ENCODE measurements around the gene PGAP3. TPM values are rescaled to one million over a fixed set of nuclear protein-coding genes. Genes with fewer than 3 reads are reported as not detected.

Gene PGAP3
- total RNA-seq, 1 experiment from 2014 or later, result 20.2 TPM

GRCh38 chr17:39694593-39694992 lies 6.7 kb upstream of the PGAP3 start:
- no peaks in the 10 kb centered on the region for H4K20me1 ChIP-seq (ENCODE audit: insufficient read depth, low read depth, low read length)
- H2AFZ ChIP-seq (ENCODE audit: low read length), result no peak overlapping the region
- H3K4me2 ChIP-seq (ENCODE audit: low read depth, low read length, poor library complexity, severe bottlenecking), result no peak overlapping the region

DNA sequence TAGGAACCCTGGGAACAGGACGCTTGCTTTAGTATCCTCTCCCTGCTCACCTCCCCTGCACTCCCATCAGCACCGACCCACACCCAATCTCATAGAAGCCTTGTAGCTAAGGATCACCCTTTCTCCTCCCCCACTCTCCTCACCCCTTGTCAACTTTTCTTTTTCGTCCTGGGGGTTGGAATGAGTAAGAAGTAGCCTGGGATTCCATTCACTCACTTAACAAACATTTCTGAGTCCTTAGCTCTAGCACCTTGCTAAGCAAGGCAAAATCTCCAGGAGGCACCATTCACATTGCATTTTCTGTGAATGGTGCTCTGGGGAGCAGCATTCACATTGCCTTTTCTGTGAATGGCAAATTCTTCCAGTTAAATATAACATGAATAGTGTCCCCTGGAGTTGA lies 1.1 kb upstream of the PGAP3 start:
- no peaks in the 10 kb centered on the region for H3K27me3 ChIP-seq (ENCODE audit: low read length)
- no peaks in the 10 kb centered on the region for H4K20me1 ChIP-seq (ENCODE audit: insufficient read depth, low read depth, low read length)
- no peak overlapping the region for H2AFZ ChIP-seq (ENCODE audit: low read length)
- H3K9ac ChIP-seq (ENCODE audit: low read length), result peak overlapping the region; percentile 79
- peak overlapping the region; percentile 81 for H3K27ac ChIP-seq (ENCODE audit: low read length)
- H3K4me3 ChIP-seq (ENCODE audit: low read length), result peak overlapping the region; percentile 84
- no peaks in the 10 kb centered on the region for H3K79me2 ChIP-seq (ENCODE audit: low read length)
- peak overlapping the region; percentile 96 for H3K4me2 ChIP-seq (ENCODE audit: low read depth, low read length, poor library complexity, severe bottlenecking)
- DNase-seq, result no peak
- no peaks in the 10 kb centered on the region for H3K9me3 ChIP-seq (ENCODE audit: low read length)
- peaks cover 20% of the 10 kb centered on the region for H3K4me1 ChIP-seq (ENCODE audit: low read length)
- no peaks in the 10 kb centered on the region for H3K9me2 ChIP-seq (replicated peaks; ENCODE audit: insufficient read depth, low read length)
- no peaks in the 10 kb centered on the region for H3K36me3 ChIP-seq (ENCODE audit: insufficient read depth, low read length)

More at GRCh38 chr17:39694593-39694992, 6.7 kb upstream of the PGAP3 start:
- no peak overlapping the region for H3K27ac ChIP-seq (ENCODE audit: low read length)
- H3K4me1 ChIP-seq (ENCODE audit: low read length), result no peaks in the 10 kb centered on the region
- H3K27me3 ChIP-seq (ENCODE audit: low read length), result no peaks in the 10 kb centered on the region
- no peaks in the 10 kb centered on the region for H3K36me3 ChIP-seq (ENCODE audit: insufficient read depth, low read length)
- no peak overlapping the region for H3K9ac ChIP-seq (ENCODE audit: low read length)
- no peak for DNase-seq
- no peak overlapping the region for H3K4me3 ChIP-seq (ENCODE audit: low read length)
- H3K9me2 ChIP-seq (replicated peaks; ENCODE audit: insufficient read depth, low read length), result no peaks in the 10 kb centered on the region
- no peaks in the 10 kb centered on the region for H3K79me2 ChIP-seq (ENCODE audit: low read length)
- no peaks in the 10 kb centered on the region for H3K9me3 ChIP-seq (ENCODE audit: low read length)

GRCh38 chr17:39688475-39688835 lies 598 bp upstream of the PGAP3 start:
- Histone ChIP-seq H3K36me3 (ENCODE audit: insufficient read depth, low read length) (no peaks in the 10 kb centered on the region), H3K9ac (ENCODE audit: low read length) (peak overlapping the region; percentile 79), H3K4me3 (ENCODE audit: low read length) (peak overlapping the region; percentile 84), H3K9me2 (replicated peaks; ENCODE audit: insufficient read depth, low read length) (no peaks in the 10 kb centered on the region), H3K79me2 (ENCODE audit: low read length) (no peaks in the 10 kb centered on the region), H3K27ac (ENCODE audit: low read length) (peak overlapping the region; percentile 81), H3K9me3 (ENCODE audit: low read length) (no peaks in the 10 kb centered on the region), H3K4me1 (ENCODE audit: low read length) (peaks cover 20% of the 10 kb centered on the region), H3K4me2 (ENCODE audit: low read depth, low read length, poor library complexity, severe bottlenecking) (peak overlapping the region; percentile 96), H4K20me1 (ENCODE audit: insufficient read depth, low read depth, low read length) (no peaks in the 10 kb centered on the region), H2AFZ (ENCODE audit: low read length) (peak overlapping the region; percentile 23; the same call in 1 of the 2 replicates), H3K27me3 (ENCODE audit: low read length) (no peaks in the 10 kb centered on the region)
- DNase-seq, result no peak

DNA sequence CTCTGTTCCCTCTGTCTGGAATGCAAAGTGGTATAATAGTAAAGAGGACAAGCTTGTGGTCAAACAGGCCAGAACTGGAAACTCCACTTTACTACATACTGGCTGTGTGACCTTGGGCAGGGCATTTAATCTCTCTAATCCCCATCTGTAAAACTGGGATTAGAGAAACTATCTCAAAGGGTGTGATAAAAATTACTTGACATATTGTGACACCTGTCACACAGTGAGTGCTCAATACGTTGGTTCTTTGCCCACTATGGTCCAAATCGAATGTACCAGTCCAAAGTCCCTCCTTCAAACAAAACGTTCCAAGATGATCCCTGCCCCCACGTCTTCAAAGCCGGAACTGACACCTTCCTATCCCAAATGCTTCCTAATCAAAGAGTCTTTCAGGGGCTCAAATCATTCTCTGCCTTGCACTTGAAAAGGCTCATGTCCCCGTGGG lies 734 bp downstream of the PGAP3 start:
- peak overlapping the region; percentile 84 for H3K4me3 ChIP-seq (ENCODE audit: low read length)
- H3K27me3 ChIP-seq (ENCODE audit: low read length), result no peaks in the 10 kb centered on the region
- no peak for DNase-seq
- peak overlapping the region; percentile 81; the same call in 1 of the 2 replicates for H3K27ac ChIP-seq (ENCODE audit: low read length)
- H4K20me1 ChIP-seq (ENCODE audit: insufficient read depth, low read depth, low read length), result no peaks in the 10 kb centered on the region
- no peaks in the 10 kb centered on the region for H3K9me3 ChIP-seq (ENCODE audit: low read length)
- no peaks in the 10 kb centered on the region for H3K79me2 ChIP-seq (ENCODE audit: low read length)
- H3K4me2 ChIP-seq (ENCODE audit: low read depth, low read length, poor library complexity, severe bottlenecking), result peak overlapping the region; percentile 96
- peaks cover 20% of the 10 kb centered on the region for H3K4me1 ChIP-seq (ENCODE audit: low read length)
- peak overlapping the region; percentile 79 for H3K9ac ChIP-seq (ENCODE audit: low read length)
- no peaks in the 10 kb centered on the region for H3K36me3 ChIP-seq (ENCODE audit: insufficient read depth, low read length)
- no peaks in the 10 kb centered on the region for H3K9me2 ChIP-seq (replicated peaks; ENCODE audit: insufficient read depth, low read length)
- peak overlapping the region; percentile 29; the same call in 1 of the 2 replicates for H2AFZ ChIP-seq (ENCODE audit: low read length)

- Histone ChIP-seq H3K4me1 (ENCODE audit: low read length) (peaks cover 32% of the 10 kb centered on the region), H3K9me2 (replicated peaks; ENCODE audit: insufficient read depth, low read length) (no peaks in the 10 kb centered on the region), H3K9me3 (ENCODE audit: low read length) (no peaks in the 10 kb centered on the region), H3K4me2 (ENCODE audit: low read depth, low read length, poor library complexity, severe bottlenecking) (no peak overlapping the region), H2AFZ (ENCODE audit: low read length) (no peak overlapping the region), H3K4me3 (ENCODE audit: low read length) (no peak overlapping the region), H4K20me1 (ENCODE audit: insufficient read depth, low read depth, low read length) (no peaks in the 10 kb centered on the region), H3K27me3 (ENCODE audit: low read length) (no peaks in the 10 kb centered on the region), H3K27ac (ENCODE audit: low read length) (no peak overlapping the region), H3K79me2 (ENCODE audit: low read length) (no peaks in the 10 kb centered on the region), H3K9ac (ENCODE audit: low read length) (no peak overlapping the region), H3K36me3 (ENCODE audit: insufficient read depth, low read length) (no peaks in the 10 kb centered on the region)
- no peak for DNase-seq
These were observed 3.3 kb downstream of the PGAP3 start for GRCh38 chr17:39684369-39685192.

- no peak overlapping the region for H3K4me2 ChIP-seq (ENCODE audit: low read depth, low read length, poor library complexity, severe bottlenecking)
These were observed 4.4 kb downstream of the PGAP3 start for GRCh38 chr17:39683295-39683939.

GRCh38 chr17:39679521-39680192 lies 8.2 kb downstream of the PGAP3 start:
- Histone ChIP-seq H3K27ac (ENCODE audit: low read length) (no peak overlapping the region; the same call in 1 of the 2 replicates), H4K20me1 (ENCODE audit: insufficient read depth, low read depth, low read length) (no peaks in the 10 kb centered on the region), H3K4me2 (ENCODE audit: low read depth, low read length, poor library complexity, severe bottlenecking) (peak overlapping the region; percentile 12), H3K79me2 (ENCODE audit: low read length) (no peaks in the 10 kb centered on the region), H3K4me3 (ENCODE audit: low read length) (no peak overlapping the region), H3K9ac (ENCODE audit: low read length) (peak overlapping the region; percentile 36; the same call in 1 of the 2 replicates), H3K9me3 (ENCODE audit: low read length) (no peaks in the 10 kb centered on the region), H3K27me3 (ENCODE audit: low read length) (no peaks in the 10 kb centered on the region), H3K9me2 (replicated peaks; ENCODE audit: insufficient read depth, low read length) (no peaks in the 10 kb centered on the region), H3K4me1 (ENCODE audit: low read length) (peaks cover 52% of the 10 kb centered on the region), H3K36me3 (ENCODE audit: insufficient read depth, low read length) (no peaks in the 10 kb centered on the region), H2AFZ (ENCODE audit: low read length) (no peak overlapping the region)
- no peak for DNase-seq

More at GRCh38 chr17:39683295-39683939, 4.4 kb downstream of the PGAP3 start:
- Histone ChIP-seq H3K9ac (ENCODE audit: low read length) (no peak overlapping the region), H3K27ac (ENCODE audit: low read length) (no peak overlapping the region), H3K27me3 (ENCODE audit: low read length) (no peaks in the 10 kb centered on the region), H3K4me3 (ENCODE audit: low read length) (no peak overlapping the region), H3K9me3 (ENCODE audit: low read length) (no peaks in the 10 kb centered on the region), H2AFZ (ENCODE audit: low read length) (no peak overlapping the region), H3K9me2 (replicated peaks; ENCODE audit: insufficient read depth, low read length) (no peaks in the 10 kb centered on the region), H3K79me2 (ENCODE audit: low read length) (no peaks in the 10 kb centered on the region), H3K4me1 (ENCODE audit: low read length) (peaks cover 27% of the 10 kb centered on the region), H3K36me3 (ENCODE audit: insufficient read depth, low read length) (no peaks in the 10 kb centered on the region), H4K20me1 (ENCODE audit: insufficient read depth, low read depth, low read length) (no peaks in the 10 kb centered on the region)
- no peak for DNase-seq
